ENCODE data around the gene LYG2.
"Not testable (repeated sequence)": the region's sequence is repeated elsewhere in the genome, so short reads cannot be mapped to it uniquely, and the experiment has no call there.

The LYG2 gene

GRCh38 chr2:99255491-99256318 is at the start of gene LYG2:
LYG2 (minus strand) TSS chr2:99255666; CDS start chr2:99254260, 1,406 bp downstream.
- Histone ChIP-seq H3K9ac (ENCODE audit: low read length) (no peak within 1 kb of the TSS), H3K9me3 (ENCODE audit: control insufficient read depth, low read length) (no peaks in the 10 kb centered on the region), H3K27me3 (replicated peaks; ENCODE audit: control insufficient read depth, insufficient read depth, low read length) (no peaks in the 10 kb centered on the region), H3K4me3 (ENCODE audit: low read length) (no peak within 1 kb of the TSS), H3K4me1 (ENCODE audit: control insufficient read depth, insufficient read depth, low read length) (peaks cover 2% of the 10 kb centered on the region), H3K36me3 (ENCODE audit: control insufficient read depth, insufficient read depth, low read length, severe bottlenecking) (no peaks in the 10 kb centered on the region)
- no peak for DNase-seq (ENCODE audit: low read depth)

GRCh38 chr2:99301097-99301496 is 45.6 kb upstream of the LYG2 start, which contains the start of gene LYG1:
LYG1 (minus strand) TSS chr2:99301197; CDS start chr2:99295670, 5,527 bp downstream.
- peaks cover 15% of the 10 kb centered on the region for H3K4me1 ChIP-seq (ENCODE audit: control insufficient read depth, insufficient read depth, low read length)
- not testable (repeated sequence) for DNase-seq (ENCODE audit: low read depth); H3K4me3 ChIP-seq (ENCODE audit: low read length); H3K9me3 ChIP-seq (ENCODE audit: control insufficient read depth, low read length); H3K27me3 ChIP-seq (replicated peaks; ENCODE audit: control insufficient read depth, insufficient read depth, low read length); H3K9ac ChIP-seq (ENCODE audit: low read length); H3K36me3 ChIP-seq (ENCODE audit: control insufficient read depth, insufficient read depth, low read length, severe bottlenecking)

GRCh38 chr2:99299580-99299979 is 44.1 kb upstream of the LYG2 start:
- no peaks in the 10 kb centered on the region for H3K9me3 ChIP-seq (ENCODE audit: control insufficient read depth, low read length)
- no peak for DNase-seq (ENCODE audit: low read depth)
- peaks cover 26% of the 10 kb centered on the region for H3K4me1 ChIP-seq (ENCODE audit: control insufficient read depth, insufficient read depth, low read length)
- H3K4me3 ChIP-seq (ENCODE audit: low read length), result no peak overlapping the region
- no peaks in the 10 kb centered on the region for H3K27me3 ChIP-seq (replicated peaks; ENCODE audit: control insufficient read depth, insufficient read depth, low read length)
- no peak overlapping the region for H3K9ac ChIP-seq (ENCODE audit: low read length)
- H3K36me3 ChIP-seq (ENCODE audit: control insufficient read depth, insufficient read depth, low read length, severe bottlenecking), result peaks cover 4% of the 10 kb centered on the region

- Histone ChIP-seq H3K4me1 (ENCODE audit: control insufficient read depth, insufficient read depth, low read length) (peaks cover 26% of the 10 kb centered on the region), H3K9me3 (ENCODE audit: control insufficient read depth, low read length) (no peaks in the 10 kb centered on the region), H3K36me3 (ENCODE audit: control insufficient read depth, insufficient read depth, low read length, severe bottlenecking) (peaks cover 4% of the 10 kb centered on the region), H3K9ac (ENCODE audit: low read length) (no peak overlapping the region), H3K4me3 (ENCODE audit: low read length) (no peak overlapping the region), H3K27me3 (replicated peaks; ENCODE audit: control insufficient read depth, insufficient read depth, low read length) (no peaks in the 10 kb centered on the region)
- DNase-seq (ENCODE audit: low read depth), result no peak
Observed at GRCh38 chr2:99297994-99298393, 42.5 kb upstream of the LYG2 start.

- no peaks in the 10 kb centered on the region for H3K9me3 ChIP-seq (ENCODE audit: control insufficient read depth, low read length)
- no peaks in the 10 kb centered on the region for H3K36me3 ChIP-seq (ENCODE audit: control insufficient read depth, insufficient read depth, low read length, severe bottlenecking)
- no peak for DNase-seq (ENCODE audit: low read depth)
- H3K27me3 ChIP-seq (replicated peaks; ENCODE audit: control insufficient read depth, insufficient read depth, low read length), result no peaks in the 10 kb centered on the region
- H3K4me3 ChIP-seq (ENCODE audit: low read length), result no peak overlapping the region
- no peak overlapping the region for H3K9ac ChIP-seq (ENCODE audit: low read length)
- H3K4me1 ChIP-seq (ENCODE audit: control insufficient read depth, insufficient read depth, low read length), result peaks cover 1% of the 10 kb centered on the region
Observed at GRCh38 chr2:99285526-99285925, 30.1 kb upstream of the LYG2 start.

- Histone ChIP-seq H3K4me3 (ENCODE audit: low read length) (no peak overlapping the region), H3K27me3 (replicated peaks; ENCODE audit: control insufficient read depth, insufficient read depth, low read length) (no peaks in the 10 kb centered on the region), H3K9me3 (ENCODE audit: control insufficient read depth, low read length) (peaks cover 3% of the 10 kb centered on the region), H3K36me3 (ENCODE audit: control insufficient read depth, insufficient read depth, low read length, severe bottlenecking) (no peaks in the 10 kb centered on the region), H3K4me1 (ENCODE audit: control insufficient read depth, insufficient read depth, low read length) (peaks cover 13% of the 10 kb centered on the region), H3K9ac (ENCODE audit: low read length) (no peak overlapping the region)
- DNase-seq (ENCODE audit: low read depth), result peak; percentile 16
Observed at GRCh38 chr2:99279969-99280695, 24.7 kb upstream of the LYG2 start.

- Histone ChIP-seq H3K36me3 (ENCODE audit: control insufficient read depth, insufficient read depth, low read length, severe bottlenecking) (no peaks in the 10 kb centered on the region), H3K9ac (ENCODE audit: low read length) (no peak overlapping the region), H3K4me3 (ENCODE audit: low read length) (peak overlapping the region; percentile 60), H3K27me3 (replicated peaks; ENCODE audit: control insufficient read depth, insufficient read depth, low read length) (no peaks in the 10 kb centered on the region), H3K4me1 (ENCODE audit: control insufficient read depth, insufficient read depth, low read length) (peaks cover 13% of the 10 kb centered on the region), H3K9me3 (ENCODE audit: control insufficient read depth, low read length) (peaks cover 3% of the 10 kb centered on the region)
- peak; percentile 81 for DNase-seq (ENCODE audit: low read depth)
Observed at GRCh38 chr2:99278793-99279291, 23.4 kb upstream of the LYG2 start.

- not testable (repeated sequence) for H3K36me3 ChIP-seq (ENCODE audit: control insufficient read depth, insufficient read depth, low read length, severe bottlenecking); H3K27me3 ChIP-seq (replicated peaks; ENCODE audit: control insufficient read depth, insufficient read depth, low read length); H3K9me3 ChIP-seq (ENCODE audit: control insufficient read depth, low read length); DNase-seq (ENCODE audit: low read depth); H3K9ac ChIP-seq (ENCODE audit: low read length)
- Histone ChIP-seq H3K4me1 (ENCODE audit: control insufficient read depth, insufficient read depth, low read length) (peaks cover 13% of the 10 kb centered on the region), H3K4me3 (ENCODE audit: low read length) (peak overlapping the region; percentile 60)
Observed at GRCh38 chr2:99278195-99278765, 22.8 kb upstream of the LYG2 start.

- DNase-seq (ENCODE audit: low read depth), result no peak
- Histone ChIP-seq H3K9ac (ENCODE audit: low read length) (no peak overlapping the region), H3K36me3 (ENCODE audit: control insufficient read depth, insufficient read depth, low read length, severe bottlenecking) (no peaks in the 10 kb centered on the region), H3K27me3 (replicated peaks; ENCODE audit: control insufficient read depth, insufficient read depth, low read length) (no peaks in the 10 kb centered on the region), H3K4me3 (ENCODE audit: low read length) (no peak overlapping the region), H3K4me1 (ENCODE audit: control insufficient read depth, insufficient read depth, low read length) (peaks cover 13% of the 10 kb centered on the region), H3K9me3 (ENCODE audit: control insufficient read depth, low read length) (peaks cover 11% of the 10 kb centered on the region)
Observed at GRCh38 chr2:99275882-99276281, 20.4 kb upstream of the LYG2 start.

GRCh38 chr2:99261242-99261641 is 5.8 kb upstream of the LYG2 start:
- H3K4me1 ChIP-seq (ENCODE audit: control insufficient read depth, insufficient read depth, low read length), result no peaks in the 10 kb centered on the region
- H3K36me3 ChIP-seq (ENCODE audit: control insufficient read depth, insufficient read depth, low read length, severe bottlenecking), result no peaks in the 10 kb centered on the region
- no peaks in the 10 kb centered on the region for H3K27me3 ChIP-seq (replicated peaks; ENCODE audit: control insufficient read depth, insufficient read depth, low read length)
- no peak for DNase-seq (ENCODE audit: low read depth)
- no peak overlapping the region for H3K4me3 ChIP-seq (ENCODE audit: low read length)
- H3K9me3 ChIP-seq (ENCODE audit: control insufficient read depth, low read length), result no peaks in the 10 kb centered on the region
- no peak overlapping the region for H3K9ac ChIP-seq (ENCODE audit: low read length)

GRCh38 chr2:99260184-99260583 is 4.7 kb upstream of the LYG2 start:
- no peak overlapping the region for H3K4me3 ChIP-seq (ENCODE audit: low read length)
- no peaks in the 10 kb centered on the region for H3K27me3 ChIP-seq (replicated peaks; ENCODE audit: control insufficient read depth, insufficient read depth, low read length)
- H3K36me3 ChIP-seq (ENCODE audit: control insufficient read depth, insufficient read depth, low read length, severe bottlenecking), result no peaks in the 10 kb centered on the region
- H3K4me1 ChIP-seq (ENCODE audit: control insufficient read depth, insufficient read depth, low read length), result no peaks in the 10 kb centered on the region
- no peak overlapping the region for H3K9ac ChIP-seq (ENCODE audit: low read length)
- no peak for DNase-seq (ENCODE audit: low read depth)
- no peaks in the 10 kb centered on the region for H3K9me3 ChIP-seq (ENCODE audit: control insufficient read depth, low read length)
